Measurements from ENCODE around the gene LRP1B. TPM values are rescaled to one million over a fixed set of nuclear protein-coding genes. Genes with fewer than 3 reads are reported as not detected.

The LRP1B gene
- total and polyA plus RNA-seq, 4 donors, result 0.01 to 0.84 (median 0.17) TPM

DNA sequence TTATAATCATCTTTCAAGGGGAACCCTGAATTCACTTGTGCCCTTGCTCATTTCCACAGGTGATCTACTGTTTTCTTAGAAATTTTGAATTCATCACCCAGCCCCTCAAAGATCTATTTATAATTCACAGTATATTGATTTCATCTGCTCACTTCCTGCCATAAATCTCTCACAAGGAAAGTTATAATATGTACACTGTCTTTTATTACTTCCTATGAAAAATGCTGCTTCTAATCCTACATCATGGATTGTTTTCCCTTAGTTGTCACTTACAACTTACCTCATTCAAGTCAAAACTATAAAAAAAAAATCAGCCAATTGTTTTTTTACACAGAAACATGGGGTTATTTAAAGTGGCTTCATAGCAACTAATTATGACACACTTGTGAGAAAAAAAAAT, 1443.0 kb downstream of the LRP1B start:
- H3K27me3 ChIP-seq (ENCODE audit: control insufficient read depth in 4 of 4, insufficient read depth in 4 of 4, low read length in 3 of 4), result no peaks in the 10 kb centered on the region
- no peak overlapping the region for H3K9ac ChIP-seq (ENCODE audit: low read depth in 1 of 2, low read length in 2 of 2)
- no peak for DNase-seq (ENCODE audit: low spot score)
- H3K4me1 ChIP-seq (ENCODE audit: control insufficient read depth in 4 of 4, insufficient read depth in 4 of 4, low read length in 3 of 4), result no peaks in the 10 kb centered on the region
- no peak overlapping the region for H3K4me3 ChIP-seq (ENCODE audit: low read depth in 1 of 3, low read length in 3 of 3)
- H3K36me3 ChIP-seq (ENCODE audit: control insufficient read depth in 4 of 4, insufficient read depth in 3 of 4, low read depth in 1 of 4, low read length in 3 of 4), result no peaks in the 10 kb centered on the region
- H3K27ac ChIP-seq (ENCODE audit: low read depth in 1 of 2, low read length in 2 of 2), result no peak overlapping the region
- no peaks in the 10 kb centered on the region for H3K9me3 ChIP-seq (ENCODE audit: control insufficient read depth in 4 of 4, low read length in 3 of 4)
- TF ChIP-seq RXRA (IDR thresholded peaks at IDR 0.05) (no peak), EGR1 (IDR thresholded peaks at IDR 0.05; ENCODE audit: low read depth in 2 of 2) (no peak), RAD21 (IDR thresholded peaks at IDR 0.05) (no peak), GABPA (IDR thresholded peaks at IDR 0.05 in 1 of 2, conservative IDR thresholded peaks at IDR 0.05 in 1 of 2) (no peak), NR2F2 (IDR thresholded peaks at IDR 0.05) (no peak), YY1 (IDR thresholded peaks at IDR 0.05) (no peak), CTCF (IDR thresholded peaks at IDR 0.05; ENCODE audit: low read depth, low read length, missing input control) (no peak), FOXA2 (IDR thresholded peaks at IDR 0.05) (no peak), FOXA1 (IDR thresholded peaks at IDR 0.05) (no peak)

GRCh38 chr2:140683658-140684057, 1447.2 kb downstream of the LRP1B start:
- no peaks in the 10 kb centered on the region for H3K9me3 ChIP-seq (ENCODE audit: control insufficient read depth in 4 of 4, low read length in 3 of 4)
- no peak for TF ChIP-seq SP1 (IDR thresholded peaks at IDR 0.05)
- TF ChIP-seq JUND (IDR thresholded peaks at IDR 0.05), result no peak
- TF ChIP-seq CTCF (IDR thresholded peaks at IDR 0.05; ENCODE audit: low read depth, low read length, missing input control), result no peak
- TF ChIP-seq NR2F2 (IDR thresholded peaks at IDR 0.05), result no peak
- TF ChIP-seq RAD21 (IDR thresholded peaks at IDR 0.05), result no peak
- TF ChIP-seq FOXA1 (IDR thresholded peaks at IDR 0.05), result no peak
- TF ChIP-seq HNF4A (conservative IDR thresholded peaks at IDR 0.05), result no peak
- TF ChIP-seq YY1 (IDR thresholded peaks at IDR 0.05), result no peak
- no peak for TF ChIP-seq FOXA2 (IDR thresholded peaks at IDR 0.05)
- no peak for TF ChIP-seq TAF1 (conservative IDR thresholded peaks at IDR 0.05)
- TF ChIP-seq, protein P1, sequence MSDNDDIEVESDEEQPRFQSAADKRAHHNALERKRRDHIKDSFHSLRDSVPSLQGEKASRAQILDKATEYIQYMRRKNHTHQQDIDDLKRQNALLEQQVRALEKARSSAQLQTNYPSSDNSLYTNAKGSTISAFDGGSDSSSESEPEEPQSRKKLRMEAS (IDR thresholded peaks at IDR 0.05), result no peak
- TF ChIP-seq, protein P2, sequence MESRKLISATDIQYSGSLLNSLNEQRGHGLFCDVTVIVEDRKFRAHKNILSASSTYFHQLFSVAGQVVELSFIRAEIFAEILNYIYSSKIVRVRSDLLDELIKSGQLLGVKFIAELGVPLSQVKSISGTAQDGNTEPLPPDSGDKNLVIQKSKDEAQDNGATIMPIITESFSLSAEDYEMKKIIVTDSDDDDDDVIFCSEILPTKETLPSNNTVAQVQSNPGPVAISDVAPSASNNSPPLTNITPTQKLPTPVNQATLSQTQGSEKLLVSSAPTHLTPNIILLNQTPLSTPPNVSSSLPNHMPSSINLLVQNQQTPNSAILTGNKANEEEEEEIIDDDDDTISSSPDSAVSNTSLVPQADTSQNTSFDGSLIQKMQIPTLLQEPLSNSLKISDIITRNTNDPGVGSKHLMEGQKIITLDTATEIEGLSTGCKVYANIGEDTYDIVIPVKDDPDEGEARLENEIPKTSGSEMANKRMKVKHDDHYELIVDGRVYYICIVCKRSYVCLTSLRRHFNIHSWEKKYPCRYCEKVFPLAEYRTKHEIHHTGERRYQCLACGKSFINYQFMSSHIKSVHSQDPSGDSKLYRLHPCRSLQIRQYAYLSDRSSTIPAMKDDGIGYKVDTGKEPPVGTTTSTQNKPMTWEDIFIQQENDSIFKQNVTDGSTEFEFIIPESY (IDR thresholded peaks at IDR 0.05), result no peak
- TF ChIP-seq REST (IDR thresholded peaks at IDR 0.05), result no peak
- TF ChIP-seq HNF4G (IDR thresholded peaks at IDR 0.05), result no peak
- TF ChIP-seq, protein P3, sequence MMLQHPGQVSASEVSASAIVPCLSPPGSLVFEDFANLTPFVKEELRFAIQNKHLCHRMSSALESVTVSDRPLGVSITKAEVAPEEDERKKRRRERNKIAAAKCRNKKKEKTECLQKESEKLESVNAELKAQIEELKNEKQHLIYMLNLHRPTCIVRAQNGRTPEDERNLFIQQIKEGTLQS (IDR thresholded peaks at IDR 0.05), result no peak
- no peak for TF ChIP-seq GABPA (IDR thresholded peaks at IDR 0.05 in 1 of 2, conservative IDR thresholded peaks at IDR 0.05 in 1 of 2)
- TF ChIP-seq RXRA (IDR thresholded peaks at IDR 0.05), result no peak
- TF ChIP-seq EGR1 (IDR thresholded peaks at IDR 0.05; ENCODE audit: low read depth in 2 of 2), result no peak

More at GRCh38 chr2:140683658-140684057, 1447.2 kb downstream of the LRP1B start:
- no peaks in the 10 kb centered on the region for H3K27me3 ChIP-seq (ENCODE audit: control insufficient read depth in 4 of 4, insufficient read depth in 4 of 4, low read length in 3 of 4)
- H3K27ac ChIP-seq (ENCODE audit: low read depth in 1 of 2, low read length in 2 of 2), result no peak overlapping the region
- H3K4me1 ChIP-seq (ENCODE audit: control insufficient read depth in 4 of 4, insufficient read depth in 4 of 4, low read length in 3 of 4), result no peaks in the 10 kb centered on the region
- H3K36me3 ChIP-seq (ENCODE audit: control insufficient read depth in 4 of 4, insufficient read depth in 3 of 4, low read depth in 1 of 4, low read length in 3 of 4), result no peaks in the 10 kb centered on the region
- no peak overlapping the region for H3K9ac ChIP-seq (ENCODE audit: low read depth in 1 of 2, low read length in 2 of 2)
- no peak overlapping the region for H3K4me3 ChIP-seq (ENCODE audit: low read depth in 1 of 3, low read length in 3 of 3)
- DNase-seq (ENCODE audit: low spot score), result no peak
- WGBS, result 89% methylated on average over 18 of the region's 18 CpGs
